ENCODE measurements around the gene GNG13.
A peak's percentile ranks its signal among the peaks of the same experiment; 100 is the strongest.

The GNG13 gene

DNA sequence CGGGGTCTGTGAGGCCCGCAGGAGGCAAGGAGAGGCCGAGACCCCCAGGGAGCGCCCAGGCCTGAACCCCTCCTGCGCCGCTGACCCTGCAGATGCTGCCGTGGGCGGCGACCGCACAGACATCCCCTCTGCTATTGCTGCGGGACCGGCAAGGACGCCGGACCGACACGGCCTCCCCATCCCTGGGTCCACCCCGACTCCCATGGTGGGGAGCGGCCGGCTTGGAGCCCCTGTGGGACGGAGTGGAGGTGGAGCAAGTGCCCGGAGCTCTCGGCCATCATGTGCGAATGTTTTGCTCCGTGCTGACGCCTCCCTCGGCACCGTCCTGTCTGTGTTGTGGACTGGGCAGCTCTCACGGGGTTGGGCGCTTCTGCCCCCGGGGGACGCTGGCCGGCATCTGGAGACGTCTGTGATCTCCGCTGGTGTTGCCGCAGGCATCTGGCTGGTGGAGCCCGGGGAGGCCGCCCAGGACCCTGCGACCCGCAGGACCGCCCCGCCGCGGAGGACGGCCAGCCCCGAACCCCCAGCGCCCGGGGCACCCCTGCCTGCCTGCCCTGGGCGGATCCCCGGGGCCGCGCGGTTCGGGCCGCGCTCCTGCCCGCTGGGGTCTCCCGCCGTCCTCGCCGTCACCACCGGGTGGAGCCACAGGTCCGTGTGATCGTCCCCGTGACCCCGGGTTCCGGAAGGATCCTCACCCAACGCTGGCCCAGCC, 12.8 kb upstream of the GNG13 start:
- DNase-seq (ENCODE audit: low read depth): peak; percentile 24

DNA sequence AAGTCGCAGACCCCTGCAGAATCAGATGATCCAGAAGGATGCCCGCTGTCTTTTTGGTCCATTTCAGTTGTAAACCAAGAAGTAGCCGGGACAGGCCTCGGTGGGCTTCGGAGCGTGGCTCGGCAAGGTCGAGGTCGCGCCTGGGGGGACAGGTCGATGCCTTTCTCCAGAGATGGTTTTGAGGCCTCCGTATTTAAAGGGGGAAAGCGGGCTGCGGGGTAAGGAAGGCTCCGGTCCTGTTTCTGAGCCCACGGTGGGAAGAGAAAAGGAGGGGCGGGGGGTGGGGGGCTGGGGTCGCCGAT, 7.5 kb upstream of the GNG13 start:
- no peak for DNase-seq (ENCODE audit: low read depth)

DNA sequence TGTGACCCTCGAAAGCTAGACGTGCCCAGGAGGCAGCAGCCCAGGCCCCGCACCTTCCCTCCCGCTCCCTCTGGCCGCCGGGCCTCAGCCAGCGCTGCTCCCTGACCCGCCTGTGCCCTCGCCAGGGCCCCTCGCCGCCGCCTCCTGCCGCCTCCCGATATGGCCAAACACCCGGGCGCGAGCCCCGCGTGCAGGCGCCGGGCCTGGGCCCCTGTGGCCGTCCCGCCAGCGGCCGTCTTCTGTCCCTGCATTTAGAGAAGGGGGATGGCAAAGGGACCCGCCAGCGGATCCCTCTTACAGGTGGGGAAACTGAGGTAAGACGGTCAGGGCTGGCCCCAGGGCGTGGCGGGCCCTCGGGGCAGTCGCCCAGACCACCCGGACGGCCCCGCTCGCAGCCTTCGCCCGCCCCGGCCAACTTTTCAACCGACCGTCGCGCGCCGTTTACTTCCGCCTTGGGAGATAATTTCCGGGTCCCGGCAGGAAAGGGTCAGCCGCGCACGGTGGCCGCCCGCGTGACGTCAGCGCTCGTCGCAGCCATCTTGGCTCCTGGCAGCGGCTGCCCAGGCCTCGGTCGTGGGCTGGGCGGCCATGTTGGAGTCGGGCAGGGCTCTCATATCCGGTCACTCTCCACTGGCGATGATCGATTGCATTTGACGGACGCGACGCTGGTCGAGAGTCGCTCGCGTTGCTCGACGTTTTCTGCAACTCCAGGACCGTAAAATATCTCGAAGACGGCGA, 7.0 kb upstream of the GNG13 start:
- peak; percentile 70 for DNase-seq (ENCODE audit: low read depth)

GRCh38 chr16:805474-805873, 4.9 kb upstream of the GNG13 start:
- DNase-seq (ENCODE audit: low read depth): no peak

DNA sequence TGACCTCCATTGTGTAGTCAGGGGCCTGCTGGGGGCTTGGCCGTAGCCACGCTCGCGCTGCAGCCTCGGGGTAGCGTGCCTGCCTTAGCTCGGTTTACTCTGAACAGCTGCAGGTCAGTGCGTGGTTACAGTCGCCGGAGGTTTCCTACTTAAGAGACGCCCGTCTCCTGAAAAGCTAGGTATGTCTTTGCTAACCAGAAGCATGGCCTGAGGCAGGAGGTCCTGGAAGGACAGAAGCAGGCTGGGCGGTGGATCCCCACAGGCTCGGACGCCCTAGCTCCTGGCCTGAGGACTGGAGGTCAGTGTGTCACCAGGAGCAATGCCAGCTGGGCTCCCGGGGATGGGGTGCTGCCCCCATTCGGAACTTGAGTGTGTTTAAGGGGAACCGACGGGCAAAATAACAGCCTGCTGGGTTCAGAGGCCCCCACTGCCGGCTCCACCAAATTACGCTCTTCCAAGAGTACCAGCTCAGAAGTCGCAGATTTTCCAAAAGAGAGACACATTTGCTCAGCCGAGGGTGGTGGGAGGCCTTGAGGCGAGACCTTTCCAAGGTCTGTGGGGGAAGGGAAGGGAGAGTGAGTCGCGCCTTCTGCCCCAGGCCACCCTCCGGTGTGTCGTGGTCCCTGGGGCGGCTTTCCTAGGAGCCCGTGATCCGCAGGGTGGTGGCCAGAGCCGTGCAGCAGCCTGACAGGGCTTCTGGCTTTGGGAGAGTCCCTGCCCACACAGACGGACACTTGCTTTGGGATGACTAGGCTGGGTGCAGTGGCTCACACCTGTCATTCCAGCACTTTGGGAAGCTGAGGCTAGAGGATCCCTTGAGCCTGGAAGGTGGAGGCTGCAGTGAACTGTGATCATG, 3.9 kb upstream of the GNG13 start:
- DNase-seq (ENCODE audit: low read depth): no peak

DNA sequence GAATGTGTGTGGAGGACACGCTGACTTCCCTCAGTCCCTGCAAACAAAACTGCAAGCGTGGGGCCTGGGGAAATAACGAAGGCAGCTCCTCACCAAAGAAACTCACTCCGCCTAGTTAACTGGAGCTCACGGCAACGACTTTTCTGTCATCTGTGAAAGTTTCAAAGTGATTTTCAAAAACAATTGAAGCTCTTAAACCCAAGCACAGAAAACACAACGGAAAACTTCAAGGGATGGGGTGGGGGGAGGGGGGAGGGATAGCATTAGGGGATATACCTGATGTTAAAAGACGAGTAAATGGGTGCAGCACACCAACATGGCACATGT, 3.2 kb upstream of the GNG13 start:
- DNase-seq (ENCODE audit: low read depth): no peak

- DNase-seq (ENCODE audit: low read depth): no peak
These were observed 2.6 kb upstream of the GNG13 start for GRCh38 chr16:802914-803753.

DNA sequence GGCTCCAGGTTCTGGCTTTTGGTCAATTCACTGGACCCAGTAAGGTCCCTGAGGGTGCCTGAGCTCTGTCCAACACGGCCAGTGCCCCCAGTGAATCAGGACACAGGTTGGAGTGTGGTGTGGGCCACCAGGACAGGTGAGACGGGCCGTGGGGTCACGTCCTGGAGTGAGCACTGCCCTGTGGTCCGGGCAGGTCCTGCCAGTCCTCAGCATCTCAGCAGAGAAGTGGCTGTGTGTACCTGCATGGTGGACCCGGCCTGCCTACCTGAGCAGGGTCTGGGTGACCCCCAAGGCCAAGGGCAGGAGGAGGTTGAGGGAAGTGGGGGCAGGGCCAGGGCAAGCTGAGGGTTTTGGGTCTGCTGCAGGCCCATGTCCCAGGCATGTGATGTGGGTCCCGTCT, 1.9 kb upstream of the GNG13 start:
- DNase-seq (ENCODE audit: low read depth): no peak

GRCh38 chr16:801584-802363, 1.2 kb upstream of the GNG13 start:
- DNase-seq (ENCODE audit: low read depth): no peak

GRCh38 chr16:800834-801511, 439 bp upstream of the GNG13 start:
- no peak for DNase-seq (ENCODE audit: low read depth)

DNA sequence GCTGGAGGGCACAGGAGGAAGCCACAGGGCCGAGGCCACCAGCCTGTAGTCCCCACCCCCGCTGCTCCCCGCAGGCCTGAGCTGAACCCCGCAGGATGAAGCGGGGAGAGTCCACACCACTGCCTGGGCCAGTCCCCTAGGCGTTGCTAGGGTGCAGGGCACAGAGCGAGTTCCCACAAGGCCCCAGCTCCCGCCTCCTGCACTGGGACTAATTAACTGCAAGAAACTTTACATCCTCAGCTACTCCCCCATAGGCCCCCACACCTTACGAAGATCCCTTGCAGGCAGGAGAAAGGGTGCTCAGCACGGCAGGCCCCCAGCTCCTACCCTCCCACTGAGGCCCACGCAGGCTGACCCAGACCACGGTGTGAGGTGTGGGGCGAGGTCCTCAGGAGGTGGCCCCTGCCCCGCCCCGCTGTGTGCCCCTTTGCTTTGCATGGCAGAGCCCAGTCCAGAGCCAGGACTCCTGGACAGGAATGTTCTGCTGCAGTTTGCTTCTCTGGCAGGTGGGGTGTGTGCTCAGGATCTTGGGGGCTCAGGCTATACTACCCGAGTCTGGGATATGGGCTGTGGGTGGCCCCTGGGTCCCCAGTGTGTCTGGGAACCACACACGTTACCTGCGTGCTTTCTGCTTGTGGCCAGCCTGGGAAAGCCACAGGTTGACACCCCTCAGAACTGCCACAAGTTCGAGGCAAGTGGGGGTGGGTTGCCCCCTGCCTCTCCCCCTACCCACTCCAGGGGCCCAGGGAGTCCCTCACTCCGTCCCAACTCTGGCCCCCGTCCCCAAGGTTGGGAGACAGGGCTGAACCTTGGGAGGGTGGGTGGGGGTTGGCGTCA, 1.2 kb downstream of the GNG13 start:
- DNase-seq (ENCODE audit: low read depth): no peak

- DNase-seq (ENCODE audit: low read depth): no peak
These were observed 1.9 kb downstream of the GNG13 start for GRCh38 chr16:798666-799065.

GRCh38 chr16:797686-798085, 2.8 kb downstream of the GNG13 start:
- DNase-seq (ENCODE audit: low read depth): no peak

GRCh38 chr16:797120-797420, 3.5 kb downstream of the GNG13 start:
- DNase-seq (ENCODE audit: low read depth): no peak

DNA sequence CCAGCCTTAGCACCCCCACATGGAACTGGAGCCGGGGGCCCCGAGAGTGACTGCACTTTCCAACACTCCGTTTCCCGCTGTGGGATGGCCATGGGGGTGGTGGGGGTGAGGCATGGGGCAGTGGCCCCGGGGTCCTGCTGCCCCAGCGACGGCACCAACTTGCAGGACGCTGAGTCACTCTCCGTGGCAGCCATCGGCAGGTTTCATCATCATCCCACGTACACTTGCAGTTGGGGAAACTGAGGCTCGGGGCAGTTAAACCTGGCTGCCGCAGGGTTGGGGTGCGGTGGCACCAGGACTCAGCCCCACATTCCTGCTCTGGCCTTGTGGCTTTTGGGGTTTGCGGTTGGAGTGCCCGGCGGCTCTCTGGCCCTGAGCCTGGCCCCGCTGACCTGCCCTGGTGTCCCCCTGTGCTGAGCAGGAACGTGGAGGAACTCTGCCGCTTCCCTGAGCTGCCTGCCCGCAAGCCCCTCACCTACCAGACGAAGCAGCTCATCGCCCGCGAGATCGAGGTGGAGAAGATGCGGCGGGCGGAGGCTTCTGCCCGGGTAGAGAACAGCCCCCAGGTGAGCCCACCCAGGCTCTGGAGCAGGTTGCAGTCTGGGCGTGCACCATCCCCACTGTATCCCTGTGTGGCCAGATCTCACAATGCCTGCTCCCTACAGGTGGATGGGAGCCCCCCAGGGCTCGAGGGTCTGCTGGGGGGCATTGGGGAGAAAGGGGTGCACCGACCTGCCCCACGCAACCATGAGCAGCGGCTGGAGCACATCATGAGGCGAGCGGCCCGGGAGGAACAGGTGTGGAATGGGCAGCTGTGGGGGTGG, 4.0 kb downstream of the GNG13 start:
- DNase-seq (ENCODE audit: low read depth): no peak

DNA sequence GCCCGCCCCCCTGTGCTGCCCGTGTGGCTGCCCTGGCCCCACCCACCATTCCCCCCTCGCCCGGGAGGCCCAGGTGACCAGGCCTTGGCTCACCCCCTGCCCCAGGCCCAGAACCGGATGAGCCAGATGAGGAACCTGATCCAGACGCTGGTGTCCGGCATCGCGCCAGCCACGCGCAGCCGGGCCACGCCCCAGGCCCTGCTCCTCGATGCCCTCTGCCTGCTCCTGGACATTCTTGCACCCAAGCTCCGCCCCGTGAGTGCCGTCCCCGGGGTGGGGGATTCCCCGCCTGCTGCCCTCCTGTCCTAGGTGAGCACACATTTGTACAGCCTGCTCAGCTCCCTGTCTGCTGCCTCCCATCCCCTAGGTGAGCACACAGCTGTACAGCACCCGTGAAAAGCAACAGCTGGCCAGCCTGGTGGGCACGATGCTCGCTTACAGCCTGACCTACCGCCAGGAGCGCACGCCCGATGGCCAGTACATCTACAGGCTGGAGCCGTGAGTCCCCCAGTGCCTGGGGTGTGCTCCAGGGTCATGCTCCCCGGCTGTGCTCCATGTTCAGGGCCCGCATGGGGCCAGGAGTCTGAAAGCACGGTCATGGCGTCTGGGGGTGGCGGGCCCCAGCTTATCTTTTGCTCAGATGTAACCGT, 4.8 kb downstream of the GNG13 start:
- no peak for DNase-seq (ENCODE audit: low read depth)

DNA sequence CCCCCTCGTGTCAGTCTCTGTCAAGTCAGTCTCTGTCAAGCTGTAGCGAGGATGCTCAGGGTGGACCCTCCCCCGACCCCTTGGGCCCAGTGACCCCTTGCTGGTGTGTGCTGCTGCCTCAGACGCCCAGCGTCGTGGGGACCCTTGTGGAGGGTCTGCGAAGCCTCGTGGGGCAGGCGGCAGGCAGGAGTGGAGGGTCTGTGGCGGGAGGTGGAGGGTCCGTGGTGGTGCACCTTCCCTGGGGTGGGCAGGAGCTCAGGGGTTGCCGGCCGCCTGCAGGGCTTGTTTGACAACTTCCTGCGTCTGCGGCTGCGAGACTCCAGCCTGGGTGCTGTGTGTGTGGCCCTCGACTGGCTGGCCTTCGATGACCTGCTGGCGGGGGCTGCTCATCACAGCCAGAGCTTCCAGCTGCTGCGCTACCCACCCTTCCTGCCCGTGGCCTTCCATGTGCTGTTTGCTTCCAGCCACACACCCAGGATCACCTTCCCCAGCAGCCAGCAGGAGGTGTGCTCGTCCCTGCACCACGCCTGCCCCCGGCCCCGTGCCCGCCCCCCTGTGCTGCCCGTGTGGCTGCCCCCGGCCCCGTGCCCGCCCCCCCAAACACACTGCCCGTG, 5.6 kb downstream of the GNG13 start:
- no peak for DNase-seq (ENCODE audit: low read depth)

- DNase-seq (ENCODE audit: low read depth): no peak
These were observed 6.3 kb downstream of the GNG13 start for GRCh38 chr16:794091-794822.

All from stimulated activated CD4-positive, alpha-beta T cell treated with anti-CD3 and anti-CD28 coated beads, Interleukin-2, amount 100 ng/mL, for 4 hours (primary cell).